Endometrium (tissue), 2 donors: ENCODE results near the gene MARCHF10.

Experiments
- FAIRE-seq: peaks from 2 replicates; lab custom pipeline; 2012; peaks lifted over from hg19 to GRCh38; lab: Jason Lieb, UNC
- donor health status: control.
- donor health status: control.

Gene MARCHF10

GRCh38 chr17:62658136-62658920 lies 149.8 kb downstream of the MARCHF10 start:
- no peak for FAIRE-seq

- FAIRE-seq, result no peak
Measured at GRCh38 chr17:62657690-62658089, 150.4 kb downstream of the MARCHF10 start.

- no peak for FAIRE-seq
Measured at GRCh38 chr17:62657145-62657665, 150.9 kb downstream of the MARCHF10 start.

- FAIRE-seq, result no peak
Measured at GRCh38 chr17:62656446-62656845, 151.7 kb downstream of the MARCHF10 start.

- no peak for FAIRE-seq
Measured at GRCh38 chr17:62655656-62656055, 152.5 kb downstream of the MARCHF10 start.

GRCh38 chr17:62653826-62654761 lies 154.0 kb downstream of the MARCHF10 start:
- FAIRE-seq, result no peak

GRCh38 chr17:62653002-62653825 lies 154.9 kb downstream of the MARCHF10 start:
- FAIRE-seq, result no peak

- FAIRE-seq, result no peak
Measured at GRCh38 chr17:62652251-62653001, 155.7 kb downstream of the MARCHF10 start.
